ENCODE measurements around the gene CD52.

DNA sequence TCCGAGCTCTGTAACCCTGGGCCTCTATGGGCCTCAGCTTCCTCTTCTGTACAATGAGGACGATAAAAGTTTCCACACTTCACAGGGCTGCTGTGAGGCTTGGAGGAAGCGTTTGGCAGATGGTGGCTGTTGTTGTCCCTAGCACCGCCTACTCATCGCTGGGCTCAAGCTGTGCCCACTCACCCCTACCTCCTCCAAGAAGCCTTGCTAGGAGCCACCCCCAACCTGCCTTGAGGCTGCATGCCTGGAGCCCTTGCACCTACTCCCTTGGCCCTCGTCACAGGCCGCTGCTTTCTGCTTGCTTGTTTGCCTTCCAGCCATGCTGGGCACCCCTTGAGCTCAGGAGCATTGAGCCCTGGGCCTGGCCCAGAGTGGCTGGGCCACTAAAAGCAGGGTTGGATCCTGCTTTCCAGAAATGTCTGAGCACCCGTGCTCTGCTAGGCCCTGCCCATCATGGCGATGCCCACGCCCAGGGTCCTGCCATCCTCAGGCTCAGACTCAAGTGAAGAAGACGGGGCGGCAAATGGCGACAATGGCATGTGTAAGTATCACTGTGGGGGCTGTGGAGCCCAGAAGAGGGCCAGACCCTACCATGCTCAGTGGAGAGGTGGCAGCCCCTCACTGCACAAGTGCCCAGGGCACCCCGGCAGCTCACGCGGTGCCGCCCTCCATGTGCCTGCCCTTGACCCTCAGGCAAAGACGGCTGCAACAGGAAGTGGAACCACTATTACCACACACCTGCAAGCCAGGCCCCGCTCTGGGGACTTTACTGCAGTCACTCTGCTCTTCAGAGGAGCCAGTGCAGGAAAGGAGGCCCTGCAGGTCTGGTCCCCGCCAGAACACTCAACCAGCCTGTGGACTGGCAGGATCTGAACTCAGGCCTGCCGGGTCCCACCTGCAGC is 28.3 kb upstream of the CD52 start:
- TF ChIP-seq, protein P1, sequence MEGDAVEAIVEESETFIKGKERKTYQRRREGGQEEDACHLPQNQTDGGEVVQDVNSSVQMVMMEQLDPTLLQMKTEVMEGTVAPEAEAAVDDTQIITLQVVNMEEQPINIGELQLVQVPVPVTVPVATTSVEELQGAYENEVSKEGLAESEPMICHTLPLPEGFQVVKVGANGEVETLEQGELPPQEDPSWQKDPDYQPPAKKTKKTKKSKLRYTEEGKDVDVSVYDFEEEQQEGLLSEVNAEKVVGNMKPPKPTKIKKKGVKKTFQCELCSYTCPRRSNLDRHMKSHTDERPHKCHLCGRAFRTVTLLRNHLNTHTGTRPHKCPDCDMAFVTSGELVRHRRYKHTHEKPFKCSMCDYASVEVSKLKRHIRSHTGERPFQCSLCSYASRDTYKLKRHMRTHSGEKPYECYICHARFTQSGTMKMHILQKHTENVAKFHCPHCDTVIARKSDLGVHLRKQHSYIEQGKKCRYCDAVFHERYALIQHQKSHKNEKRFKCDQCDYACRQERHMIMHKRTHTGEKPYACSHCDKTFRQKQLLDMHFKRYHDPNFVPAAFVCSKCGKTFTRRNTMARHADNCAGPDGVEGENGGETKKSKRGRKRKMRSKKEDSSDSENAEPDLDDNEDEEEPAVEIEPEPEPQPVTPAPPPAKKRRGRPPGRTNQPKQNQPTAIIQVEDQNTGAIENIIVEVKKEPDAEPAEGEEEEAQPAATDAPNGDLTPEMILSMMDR (IDR thresholded peaks at IDR 0.05): no peak
- TF ChIP-seq SIN3A (IDR thresholded peaks at IDR 0.05; ENCODE audit: borderline replicate concordance, insufficient read depth, low read depth, low read length) (no peak), POLR2AphosphoS5 (IDR thresholded peaks at IDR 0.05; ENCODE audit: low read depth, low read length) (no peak), TCF7L2 (IDR thresholded peaks at IDR 0.05; ENCODE audit: low read depth, low read length) (no peak)
- TF ChIP-seq, protein P2, sequence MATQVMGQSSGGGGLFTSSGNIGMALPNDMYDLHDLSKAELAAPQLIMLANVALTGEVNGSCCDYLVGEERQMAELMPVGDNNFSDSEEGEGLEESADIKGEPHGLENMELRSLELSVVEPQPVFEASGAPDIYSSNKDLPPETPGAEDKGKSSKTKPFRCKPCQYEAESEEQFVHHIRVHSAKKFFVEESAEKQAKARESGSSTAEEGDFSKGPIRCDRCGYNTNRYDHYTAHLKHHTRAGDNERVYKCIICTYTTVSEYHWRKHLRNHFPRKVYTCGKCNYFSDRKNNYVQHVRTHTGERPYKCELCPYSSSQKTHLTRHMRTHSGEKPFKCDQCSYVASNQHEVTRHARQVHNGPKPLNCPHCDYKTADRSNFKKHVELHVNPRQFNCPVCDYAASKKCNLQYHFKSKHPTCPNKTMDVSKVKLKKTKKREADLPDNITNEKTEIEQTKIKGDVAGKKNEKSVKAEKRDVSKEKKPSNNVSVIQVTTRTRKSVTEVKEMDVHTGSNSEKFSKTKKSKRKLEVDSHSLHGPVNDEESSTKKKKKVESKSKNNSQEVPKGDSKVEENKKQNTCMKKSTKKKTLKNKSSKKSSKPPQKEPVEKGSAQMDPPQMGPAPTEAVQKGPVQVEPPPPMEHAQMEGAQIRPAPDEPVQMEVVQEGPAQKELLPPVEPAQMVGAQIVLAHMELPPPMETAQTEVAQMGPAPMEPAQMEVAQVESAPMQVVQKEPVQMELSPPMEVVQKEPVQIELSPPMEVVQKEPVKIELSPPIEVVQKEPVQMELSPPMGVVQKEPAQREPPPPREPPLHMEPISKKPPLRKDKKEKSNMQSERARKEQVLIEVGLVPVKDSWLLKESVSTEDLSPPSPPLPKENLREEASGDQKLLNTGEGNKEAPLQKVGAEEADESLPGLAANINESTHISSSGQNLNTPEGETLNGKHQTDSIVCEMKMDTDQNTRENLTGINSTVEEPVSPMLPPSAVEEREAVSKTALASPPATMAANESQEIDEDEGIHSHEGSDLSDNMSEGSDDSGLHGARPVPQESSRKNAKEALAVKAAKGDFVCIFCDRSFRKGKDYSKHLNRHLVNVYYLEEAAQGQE (IDR thresholded peaks at IDR 0.05; ENCODE audit: insufficient read depth in 1 of 2, low read depth in 2 of 2, low read length in 1 of 2): no peak

All from Panc1 (cell line).